MCF 10A (cell line): ENCODE data around the gene C6orf62. TPM values are rescaled to one million over a fixed set of nuclear protein-coding genes. Genes with fewer than 3 reads are reported as not detected.
"Not testable (repeated sequence)": the region's sequence is repeated elsewhere in the genome, so short reads cannot be mapped to it uniquely, and the experiment has no call there.

Experiments
- BruUV-seq: library from RNA; stranded (reverse); fragments of 400-500 nt; replicated peaks from 2 replicates; lab custom pipeline; 2021; lab: Mats Ljungman, UMichigan
- CTCF ChIA-PET: fragments of 300-600 bp; sonication (Branson Sonifier 250); formaldehyde crosslinking; extraction: SDS; loops from one replicate; lab custom pipeline; 2021; ENCODE audit warnings: antibody characterized with exemption, inconsistent platforms; lab: Yijun Ruan, JAX
- POLR2A ChIA-PET: fragments of 300-600, 350-650 bp; sonication (Branson Sonifier 250); formaldehyde crosslinking; extraction: SDS; loops from one replicate; lab custom pipeline; 2020; ENCODE audit warnings: antibody characterized with exemption, inconsistent platforms; lab: Yijun Ruan, JAX
- DNase-seq: peaks from one replicate; pipeline ENCODE4 v3.0.0-alpha.2; 2018; ENCODE audit not compliant: unreplicated experiment
- H3K27ac Mint-ChIP-seq: one replicate; pipeline ENCODE4 v1.8.0; 2022; ENCODE audit warnings: mild to moderate bottlenecking, low read depth, mixed read lengths; ENCODE audit not compliant: unreplicated experiment
- H3K27me3 Mint-ChIP-seq: one replicate; pipeline ENCODE4 v1.8.0; 2022; ENCODE audit warnings: mixed read lengths; ENCODE audit not compliant: insufficient read depth, unreplicated experiment
- H3K36me3 Mint-ChIP-seq: one replicate; pipeline ENCODE4 v1.8.0; 2022; ENCODE audit warnings: mild to moderate bottlenecking, moderate library complexity, mixed read lengths; ENCODE audit not compliant: insufficient read depth, unreplicated experiment
- H3K4me1 Mint-ChIP-seq: one replicate; pipeline ENCODE4 v1.8.0; 2022; ENCODE audit warnings: mixed read lengths; ENCODE audit not compliant: insufficient read depth, unreplicated experiment
- H3K4me3 Mint-ChIP-seq: one replicate; pipeline ENCODE4 v1.8.0; 2022; ENCODE audit warnings: mild to moderate bottlenecking, moderate library complexity, mixed read lengths; ENCODE audit not compliant: unreplicated experiment
- H3K9me3 Mint-ChIP-seq: one replicate; pipeline ENCODE4 v1.8.0; 2022; ENCODE audit warnings: mixed read lengths; ENCODE audit not compliant: unreplicated experiment
- CTCF ChIP-seq: fragments of 200-600 bp; IDR thresholded peaks from one replicate; pipeline ENCODE4 v1.8.0; 2022; ENCODE audit warnings: antibody characterized with exemption, mild to moderate bottlenecking; ENCODE audit not compliant: unreplicated experiment
- intact Hi-C: fragments of 100-400 bp; cut with micrococcal nuclease; formaldehyde crosslinking; loops from 2 replicates; pipeline ENCODE4 v1.14.1; 2022
- total RNA-seq: library from RNA; stranded (reverse); gene quantifications from 2 replicates; pipeline ENCODE4 v1.2.3, GENCODE V29; 2022

Gene C6orf62
- total RNA-seq, 1 experiment from 2014 or later, result 96.2 TPM

DNA sequence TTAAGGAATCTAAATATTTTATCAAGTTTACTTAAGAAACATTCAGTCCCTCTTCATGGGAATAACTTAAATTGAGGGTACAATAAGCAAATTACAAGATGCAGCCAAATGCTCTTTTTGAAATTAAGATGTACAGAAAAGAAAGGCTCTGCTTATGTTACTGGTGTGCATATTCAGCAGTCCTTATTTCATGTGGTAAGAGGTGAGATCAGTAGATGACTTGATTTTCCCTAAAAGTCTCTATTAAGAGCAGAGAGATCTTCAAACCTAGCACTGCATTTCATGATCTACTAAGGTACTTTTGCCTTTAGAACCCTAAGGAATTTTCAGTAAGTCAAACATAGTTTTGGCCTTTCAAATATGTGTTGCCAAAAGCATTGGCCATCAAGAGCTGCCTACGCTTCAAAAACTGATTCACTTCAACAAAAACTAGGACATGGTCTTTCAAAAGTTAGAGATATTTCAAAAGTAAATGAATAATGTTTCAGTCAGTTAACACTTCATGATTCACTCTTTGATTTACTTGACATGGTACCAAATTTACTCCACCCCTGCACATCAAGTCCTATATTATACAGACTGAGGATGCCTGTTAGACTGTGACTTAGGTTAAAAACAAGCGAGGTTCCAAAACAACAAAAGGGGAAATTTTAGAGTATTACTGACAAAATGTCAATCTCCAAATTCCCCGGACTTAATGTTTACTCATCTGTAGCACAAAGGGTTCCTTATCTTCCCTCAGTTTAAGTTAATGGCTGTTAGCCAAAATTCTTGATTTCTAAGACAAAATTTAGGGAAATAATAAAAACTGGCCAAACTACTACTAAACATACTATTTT, 19.2 kb downstream of the C6orf62 start:
- intact Hi-C loops, result loop anchor here (5.0 kb wide), 1 partner anchor 267 kb away; no protein-coding TSS in a partner anchor
- ChIA-PET CTCF (interaction anchor here (0.9 to 1.0 kb wide), 2 partner anchors 8 to 119 kb away, joined by 3 read pairs; no protein-coding TSS in a partner anchor), POLR2A (interaction anchor here (1.3 kb wide), 1 partner anchor 118 kb away, joined by 3 read pairs; no protein-coding TSS in a partner anchor)
- Mint-ChIP-seq H3K9me3 (no peaks in the 10 kb centered on the region), H3K27me3 (no peaks in the 10 kb centered on the region), H3K4me1 (peaks cover 9% of the 10 kb centered on the region), H3K36me3 (peaks cover 57% of the 10 kb centered on the region), H3K4me3 (no peak overlapping the region), H3K27ac (no peak overlapping the region)
- TF ChIP-seq CTCF, result no peak
- DNase-seq, result no peak
- no TSS peak for BruUV-seq

DNA sequence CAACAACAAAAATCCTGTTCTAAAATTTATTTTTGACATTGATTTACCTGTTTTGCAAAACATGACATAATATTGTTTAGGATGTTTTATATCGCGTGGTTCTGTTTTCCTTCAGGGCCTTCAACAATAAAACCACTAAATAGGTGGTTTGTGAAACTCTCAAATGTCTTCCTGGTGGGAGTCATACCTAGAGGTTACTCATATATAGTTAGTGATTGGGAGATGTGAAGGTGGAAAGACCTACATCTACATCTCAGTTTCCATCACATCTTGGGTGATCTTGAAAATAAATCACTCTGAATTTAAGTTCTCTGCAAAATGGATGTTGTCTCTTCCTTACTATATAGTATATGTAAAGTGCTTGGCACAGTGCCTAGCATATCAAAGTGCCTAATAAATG, 22.9 kb downstream of the C6orf62 start:
- no peak for DNase-seq
- ChIA-PET POLR2A (no interaction called here), CTCF (interaction anchor here (0.6 to 3.3 kb wide), 10 partner anchors 27 to 272 kb away, joined by 3 to 33 read pairs (median 3); partner anchors contain the start of gene GMNN)
- H3K9me3 Mint-ChIP-seq, result no peaks in the 10 kb centered on the region
- no peaks in the 10 kb centered on the region for H3K27me3 Mint-ChIP-seq
- no peak overlapping the region for H3K27ac Mint-ChIP-seq
- peaks cover 20% of the 10 kb centered on the region for H3K36me3 Mint-ChIP-seq
- no peak for TF ChIP-seq CTCF
- BruUV-seq, result no TSS peak
- intact Hi-C loops, result loop anchor here (5.0 kb wide), 1 partner anchor 264 kb away; no protein-coding TSS in a partner anchor
- no peak overlapping the region for H3K4me3 Mint-ChIP-seq
- no peaks in the 10 kb centered on the region for H3K4me1 Mint-ChIP-seq

- CTCF ChIA-PET, result interaction anchor here (0.6 to 3.3 kb wide), 11 partner anchors 27 to 271 kb away, joined by 3 to 33 read pairs (median 3); partner anchors contain the start of gene GMNN
- H3K4me1 Mint-ChIP-seq, POLR2A ChIA-PET, H3K27ac Mint-ChIP-seq, H3K9me3 Mint-ChIP-seq, H3K4me3 Mint-ChIP-seq, BruUV-seq, H3K27me3 Mint-ChIP-seq: not testable (repeated sequence)
- peaks cover 16% of the 10 kb centered on the region for H3K36me3 Mint-ChIP-seq
- DNase-seq, result peak; percentile 55
- intact Hi-C loops, result loop anchor here (1.0 to 5.0 kb wide), 5 partner anchors 71 to 412 kb away; no protein-coding TSS in a partner anchor
- TF ChIP-seq CTCF, result peak; percentile 36
These were observed 23.3 kb downstream of the C6orf62 start for GRCh38 chr6:24695635-24696034.

DNA sequence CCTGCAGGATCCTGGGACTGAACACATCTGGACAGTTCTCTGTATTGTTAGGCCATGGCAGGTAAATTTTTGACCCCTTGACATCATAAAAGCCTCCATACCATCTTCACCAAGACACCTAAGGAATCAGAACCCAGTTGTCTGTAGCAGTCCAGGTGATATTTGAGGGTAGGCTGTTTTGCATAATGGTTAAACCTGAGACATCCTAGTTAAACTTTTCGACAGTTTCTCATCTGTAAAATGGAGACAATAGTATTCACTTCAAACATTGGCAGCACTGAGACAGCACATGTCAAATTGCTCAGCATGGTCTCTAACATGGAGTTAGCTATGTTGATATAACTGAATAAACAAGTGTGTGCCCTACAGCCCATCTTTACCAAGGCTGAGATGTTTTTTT, 24.8 kb downstream of the C6orf62 start:
- H3K36me3 Mint-ChIP-seq, result peaks cover 7% of the 10 kb centered on the region
- no TSS peak for BruUV-seq
- POLR2A ChIA-PET, result no interaction called here
- no peak overlapping the region for H3K4me3 Mint-ChIP-seq
- CTCF ChIA-PET, result interaction anchor here (0.9 to 3.3 kb wide), 5 partner anchors 73 to 911 kb away, joined by 3 to 33 read pairs (median 6); no protein-coding TSS in a partner anchor
- intact Hi-C loops, result loop anchor here (2.0 kb wide), 1 partner anchor 73 kb away; no protein-coding TSS in a partner anchor
- no peaks in the 10 kb centered on the region for H3K27me3 Mint-ChIP-seq
- H3K9me3 Mint-ChIP-seq, result no peaks in the 10 kb centered on the region
- H3K4me1 Mint-ChIP-seq, result peaks cover 6% of the 10 kb centered on the region
- DNase-seq, result no peak
- no peak overlapping the region for H3K27ac Mint-ChIP-seq
- no peak for TF ChIP-seq CTCF
